SU-DHL-6 (cell line): ENCODE data around the gene TH.

Source experiments
- H2AFZ ChIP-seq: fragments of 200-600 bp; sonication (generic); 2 replicates; pipeline ENCODE4 v1.6.1; 2014; ENCODE audit warnings: low read depth, mild to moderate bottlenecking, moderate library complexity, mixed read lengths, antibody characterized with exemption, low read length; ENCODE audit not compliant: severe bottlenecking
- H3F3A ChIP-seq: fragments of 200-600 bp; shearing (Covaris generic); 2 replicates; pipeline ENCODE4 v1.6.0; 2016; ENCODE audit warnings: antibody characterized with exemption, mild to moderate bottlenecking; ENCODE audit not compliant: insufficient read depth
- H3K27ac ChIP-seq: fragments of 200-600 bp; sonication (generic); 2 replicates; pipeline ENCODE4 v1.5.1; 2016; ENCODE audit warnings: low read depth, mild to moderate bottlenecking, low read length, moderate library complexity, mixed read lengths
- H3K27me3 ChIP-seq: fragments of 200-600 bp; sonication (generic), shearing (Covaris generic); 2 replicates; pipeline ENCODE4 v1.6.0; 2014; ENCODE audit warnings: mild to moderate bottlenecking, low read length
- H3K36me3 ChIP-seq: fragments of 200-600 bp; sonication (generic); 2 replicates; pipeline ENCODE4 v1.6.1; 2014; ENCODE audit warnings: mild to moderate bottlenecking, low read length, mixed read lengths
- H3K4me2 ChIP-seq: fragments of 300-600, 200-600 bp; shearing (Covaris generic), sonication (generic); 2 replicates; pipeline ENCODE4 v1.6.0; 2014; ENCODE audit warnings: low read length, low read depth, mild to moderate bottlenecking; ENCODE audit not compliant: poor library complexity, severe bottlenecking
- H3K4me3 ChIP-seq: fragments of 200-600 bp; sonication (generic); 2 replicates; pipeline ENCODE4 v1.5.1; 2014; ENCODE audit warnings: antibody characterized with exemption, low read length, mild to moderate bottlenecking, mixed read lengths; ENCODE audit not compliant: insufficient read depth, poor library complexity, severe bottlenecking
- H3K79me2 ChIP-seq: fragments of 200-600 bp; sonication (generic); 2 replicates; pipeline ENCODE4 v1.6.1; 2014; ENCODE audit warnings: mild to moderate bottlenecking, low read length, moderate library complexity; ENCODE audit not compliant: insufficient read depth
- H3K9ac ChIP-seq: fragments of 200-600 bp; sonication (generic); 2 replicates; pipeline ENCODE4 v1.7.0; 2014; ENCODE audit warnings: mild to moderate bottlenecking, low read length
- H3K9me2 ChIP-seq: fragments of 200-600 bp; sonication (generic); replicated peaks from 2 replicates; pipeline ENCODE4 v1.6.1; 2014; ENCODE audit warnings: low read length; ENCODE audit not compliant: insufficient read depth
- H3K9me3 ChIP-seq: fragments of 200-600 bp; sonication (generic); 2 replicates; pipeline ENCODE4 v1.6.1; 2014; ENCODE audit warnings: low read length, mixed read lengths; ENCODE audit not compliant: insufficient read depth
- H4K20me1 ChIP-seq: fragments of 200-600 bp; sonication (generic); 2 replicates; pipeline ENCODE4 v1.6.1; 2014; ENCODE audit warnings: low read depth, mild to moderate bottlenecking, antibody characterized with exemption, low read length, moderate library complexity, mixed read lengths
- EZH2phosphoT487 ChIP-seq: fragments of 200-600 bp; sonication (generic), shearing (Covaris generic); conservative IDR thresholded peaks from 2 replicates; pipeline ENCODE4 v1.6.1; 2018; ENCODE audit warnings: mild to moderate bottlenecking, antibody characterized with exemption, low read length, moderate library complexity, mixed read lengths
- TF ChIP-seq, protein P1 (sequence below): fragments of 200-600 bp; sonication (generic); IDR thresholded peaks from one replicate; pipeline ENCODE4 v1.5.1; 2017; ENCODE audit warnings: antibody characterized with exemption, mild to moderate bottlenecking, low read length, moderate library complexity; ENCODE audit not compliant: insufficient read depth, poor library complexity, severe bottlenecking

The TH gene

DNA sequence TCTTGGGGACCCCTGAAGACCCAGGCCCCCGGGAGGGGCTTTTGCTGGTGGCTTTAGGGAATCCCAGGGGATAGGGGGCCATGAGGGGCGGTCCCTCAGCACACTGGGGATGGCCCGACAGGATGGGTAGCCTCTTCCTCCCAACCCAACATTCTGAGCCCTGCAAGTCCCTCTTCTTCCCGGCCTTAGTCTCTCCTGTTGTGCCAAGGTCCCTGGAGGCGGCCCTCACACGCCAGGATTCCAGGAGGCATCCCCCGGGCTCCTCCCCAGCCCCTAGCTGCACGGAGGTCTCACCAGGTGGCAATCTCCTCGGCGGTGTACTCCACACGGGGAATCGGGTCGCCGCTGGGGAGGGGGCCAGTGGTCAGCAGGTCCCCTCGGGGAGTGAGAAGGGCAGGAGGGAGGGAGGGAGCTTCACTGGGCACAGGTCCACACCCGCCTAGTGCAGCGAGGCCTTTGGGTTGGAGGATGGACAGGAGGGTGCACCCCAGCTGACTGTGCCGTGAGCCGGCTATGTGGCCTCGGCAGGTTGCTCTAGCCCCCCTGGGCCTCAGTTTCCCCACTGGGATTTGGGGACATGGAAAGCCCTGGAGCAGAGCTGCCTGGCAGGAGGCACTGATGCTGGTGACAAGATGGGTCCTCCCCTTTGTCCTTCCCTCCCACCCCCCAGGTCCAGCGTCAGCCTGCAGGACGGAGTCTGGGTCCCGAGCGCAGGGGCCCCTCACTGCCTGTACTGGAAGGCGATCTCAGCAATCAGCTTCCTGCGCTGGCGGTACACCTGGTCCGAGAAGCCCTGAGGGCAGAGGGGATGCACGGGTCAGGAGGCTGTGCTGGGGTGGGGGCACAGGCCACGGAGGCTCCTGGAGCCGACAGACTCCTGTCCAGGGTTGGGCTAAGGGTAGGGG, 4.2 kb downstream of the TH start:
- no peak overlapping the region for H3K27ac ChIP-seq
- TF ChIP-seq EZH2phosphoT487 = no peak
- TF ChIP-seq, protein P1, sequence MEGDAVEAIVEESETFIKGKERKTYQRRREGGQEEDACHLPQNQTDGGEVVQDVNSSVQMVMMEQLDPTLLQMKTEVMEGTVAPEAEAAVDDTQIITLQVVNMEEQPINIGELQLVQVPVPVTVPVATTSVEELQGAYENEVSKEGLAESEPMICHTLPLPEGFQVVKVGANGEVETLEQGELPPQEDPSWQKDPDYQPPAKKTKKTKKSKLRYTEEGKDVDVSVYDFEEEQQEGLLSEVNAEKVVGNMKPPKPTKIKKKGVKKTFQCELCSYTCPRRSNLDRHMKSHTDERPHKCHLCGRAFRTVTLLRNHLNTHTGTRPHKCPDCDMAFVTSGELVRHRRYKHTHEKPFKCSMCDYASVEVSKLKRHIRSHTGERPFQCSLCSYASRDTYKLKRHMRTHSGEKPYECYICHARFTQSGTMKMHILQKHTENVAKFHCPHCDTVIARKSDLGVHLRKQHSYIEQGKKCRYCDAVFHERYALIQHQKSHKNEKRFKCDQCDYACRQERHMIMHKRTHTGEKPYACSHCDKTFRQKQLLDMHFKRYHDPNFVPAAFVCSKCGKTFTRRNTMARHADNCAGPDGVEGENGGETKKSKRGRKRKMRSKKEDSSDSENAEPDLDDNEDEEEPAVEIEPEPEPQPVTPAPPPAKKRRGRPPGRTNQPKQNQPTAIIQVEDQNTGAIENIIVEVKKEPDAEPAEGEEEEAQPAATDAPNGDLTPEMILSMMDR = no peak
- H4K20me1 ChIP-seq = no peaks in the 10 kb centered on the region
- no peak overlapping the region for H3K9ac ChIP-seq
- no peak overlapping the region for H2AFZ ChIP-seq
- no peak overlapping the region for H3K4me2 ChIP-seq
- no peaks in the 10 kb centered on the region for H3K79me2 ChIP-seq
- H3K9me3 ChIP-seq = no peaks in the 10 kb centered on the region
- H3F3A ChIP-seq = no peaks in the 10 kb centered on the region
- no peaks in the 10 kb centered on the region for H3K36me3 ChIP-seq
- no peak overlapping the region for H3K4me3 ChIP-seq
- no peaks in the 10 kb centered on the region for H3K9me2 ChIP-seq
- no peaks in the 10 kb centered on the region for H3K27me3 ChIP-seq

GRCh38 chr11:2166091-2166851, 5.3 kb downstream of the TH start:
- Histone ChIP-seq H4K20me1 (no peaks in the 10 kb centered on the region), H3K9me2 (no peaks in the 10 kb centered on the region), H3K36me3 (no peaks in the 10 kb centered on the region), H3K79me2 (no peaks in the 10 kb centered on the region), H3K9me3 (no peaks in the 10 kb centered on the region), H2AFZ (no peak overlapping the region), H3F3A (no peaks in the 10 kb centered on the region), H3K4me2 (no peak overlapping the region), H3K27me3 (no peaks in the 10 kb centered on the region), H3K9ac (no peak overlapping the region), H3K4me3 (no peak overlapping the region), H3K27ac (no peak overlapping the region)
- TF ChIP-seq EZH2phosphoT487 = no peak
- TF ChIP-seq, protein P1 = peak; percentile 9

DNA sequence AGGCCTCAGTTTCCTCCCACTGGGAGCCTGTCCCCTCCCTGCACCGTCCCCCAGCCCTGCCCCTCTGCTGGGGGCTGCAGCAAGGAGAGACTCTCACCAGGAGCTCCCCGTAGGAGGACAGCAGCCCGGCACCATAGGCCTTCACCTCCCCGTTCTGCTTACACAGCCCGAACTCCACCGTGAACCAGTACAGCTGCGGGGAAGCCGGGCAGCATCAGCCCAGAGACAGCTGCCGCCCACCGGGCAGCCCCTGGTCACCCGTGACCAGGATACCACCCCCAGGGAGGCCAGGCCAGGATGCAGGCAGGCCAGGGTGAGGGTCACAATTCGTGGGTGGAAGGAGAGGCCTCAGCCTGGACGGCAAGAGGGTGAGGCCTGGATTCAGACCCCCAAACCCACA, 6.0 kb downstream of the TH start:
- no peaks in the 10 kb centered on the region for H3K79me2 ChIP-seq
- no peaks in the 10 kb centered on the region for H3K27me3 ChIP-seq
- no peaks in the 10 kb centered on the region for H3K9me2 ChIP-seq
- no peaks in the 10 kb centered on the region for H4K20me1 ChIP-seq
- H3K9ac ChIP-seq = no peak overlapping the region
- H3K36me3 ChIP-seq = no peaks in the 10 kb centered on the region
- no peak overlapping the region for H3K4me2 ChIP-seq
- no peaks in the 10 kb centered on the region for H3F3A ChIP-seq
- no peak overlapping the region for H3K4me3 ChIP-seq
- TF ChIP-seq, protein P1 = no peak
- no peak for TF ChIP-seq EZH2phosphoT487
- H2AFZ ChIP-seq = no peak overlapping the region
- no peaks in the 10 kb centered on the region for H3K9me3 ChIP-seq
- no peak overlapping the region for H3K27ac ChIP-seq
